ENCODE results near the gene TPO. TPM values are rescaled to one million over a fixed set of nuclear protein-coding genes. Genes with fewer than 3 reads are reported as not detected.
A peak's percentile ranks its signal among the peaks of the same experiment; 100 is the strongest.

The TPO gene
- polyA plus RNA-seq, 3 donors: 0.06 to 0.09 TPM; not detected in 1

GRCh38 chr2:1541819-1542475 lies 128.7 kb downstream of the TPO start:
- DNase-seq (ENCODE audit: extremely low read depth in 1 of 11, low read depth in 9 of 11, low spot score in 4 of 11): no peak

- no peak for DNase-seq (ENCODE audit: extremely low read depth in 1 of 11, low read depth in 9 of 11, low spot score in 4 of 11)
These were observed 129.7 kb downstream of the TPO start for GRCh38 chr2:1542971-1543370.

- no peak for DNase-seq (ENCODE audit: extremely low read depth in 1 of 11, low read depth in 9 of 11, low spot score in 4 of 11)
These were observed 130.7 kb downstream of the TPO start for GRCh38 chr2:1543776-1544477.

- DNase-seq (ENCODE audit: extremely low read depth in 1 of 11, low read depth in 9 of 11, low spot score in 4 of 11): no peak
These were observed 131.3 kb downstream of the TPO start for GRCh38 chr2:1544478-1545069.

- DNase-seq (ENCODE audit: extremely low read depth in 1 of 11, low read depth in 9 of 11, low spot score in 4 of 11): peak in 6 of 11 donors; percentile 28 to 50 (median 42)
These were observed 132.8 kb downstream of the TPO start for GRCh38 chr2:1546023-1546591.

GRCh38 chr2:1546901-1547300 lies 133.6 kb downstream of the TPO start:
- no peak for DNase-seq (ENCODE audit: extremely low read depth in 1 of 11, low read depth in 9 of 11, low spot score in 4 of 11)

- no peak for DNase-seq (ENCODE audit: extremely low read depth in 1 of 11, low read depth in 9 of 11, low spot score in 4 of 11)
These were observed 135.8 kb downstream of the TPO start for GRCh38 chr2:1548910-1549673.

- DNase-seq (ENCODE audit: extremely low read depth in 1 of 11, low read depth in 9 of 11, low spot score in 4 of 11): no peak
These were observed 136.8 kb downstream of the TPO start for GRCh38 chr2:1550076-1550475.

GRCh38 chr2:1550658-1551316 lies 137.5 kb downstream of the TPO start:
- peak in 4 of 11 donors; percentile 29 to 48 (median 44) for DNase-seq (ENCODE audit: extremely low read depth in 1 of 11, low read depth in 9 of 11, low spot score in 4 of 11)

- DNase-seq (ENCODE audit: extremely low read depth in 1 of 11, low read depth in 9 of 11, low spot score in 4 of 11): no peak
These were observed 138.6 kb downstream of the TPO start for GRCh38 chr2:1551905-1552304.

- DNase-seq (ENCODE audit: extremely low read depth in 1 of 11, low read depth in 9 of 11, low spot score in 4 of 11): no peak
These were observed 139.3 kb downstream of the TPO start for GRCh38 chr2:1552611-1553010.

- DNase-seq (ENCODE audit: extremely low read depth in 1 of 11, low read depth in 9 of 11, low spot score in 4 of 11): peak in 6 of 11 donors; percentile 42 to 68 (median 46)
These were observed 140.5 kb downstream of the TPO start for GRCh38 chr2:1553671-1554295.

GRCh38 chr2:1556286-1556685 lies 143.0 kb downstream of the TPO start:
- DNase-seq (ENCODE audit: extremely low read depth in 1 of 11, low read depth in 9 of 11, low spot score in 4 of 11): no peak

GRCh38 chr2:1556776-1557466 lies 143.7 kb downstream of the TPO start:
- peak in 1 of 11 donors; percentile 29 for DNase-seq (ENCODE audit: extremely low read depth in 1 of 11, low read depth in 9 of 11, low spot score in 4 of 11)

GRCh38 chr2:1557467-1557820 lies 144.2 kb downstream of the TPO start:
- DNase-seq (ENCODE audit: extremely low read depth in 1 of 11, low read depth in 9 of 11, low spot score in 4 of 11): no peak

- no peak for DNase-seq (ENCODE audit: extremely low read depth in 1 of 11, low read depth in 9 of 11, low spot score in 4 of 11)
These were observed 146.4 kb downstream of the TPO start for GRCh38 chr2:1559589-1560175.

- DNase-seq (ENCODE audit: extremely low read depth in 1 of 11, low read depth in 9 of 11, low spot score in 4 of 11): no peak
These were observed 148.0 kb downstream of the TPO start for GRCh38 chr2:1561259-1561658.

Measured in renal cortex interstitium (tissue), 11 donors.